GM21515 (cell line): ENCODE measurements around the gene UBTFL1.
"Not testable (repeated sequence)": the region's sequence is repeated elsewhere in the genome, so short reads cannot be mapped to it uniquely, and the experiment has no call there.

Source experiments
- ATAC-seq: cut with Tn5 transposase; IDR thresholded peaks from one replicate; pipeline ENCODE4 v1.9.1; 2021; ENCODE audit not compliant: unreplicated experiment

UBTFL1 gene, protein sequence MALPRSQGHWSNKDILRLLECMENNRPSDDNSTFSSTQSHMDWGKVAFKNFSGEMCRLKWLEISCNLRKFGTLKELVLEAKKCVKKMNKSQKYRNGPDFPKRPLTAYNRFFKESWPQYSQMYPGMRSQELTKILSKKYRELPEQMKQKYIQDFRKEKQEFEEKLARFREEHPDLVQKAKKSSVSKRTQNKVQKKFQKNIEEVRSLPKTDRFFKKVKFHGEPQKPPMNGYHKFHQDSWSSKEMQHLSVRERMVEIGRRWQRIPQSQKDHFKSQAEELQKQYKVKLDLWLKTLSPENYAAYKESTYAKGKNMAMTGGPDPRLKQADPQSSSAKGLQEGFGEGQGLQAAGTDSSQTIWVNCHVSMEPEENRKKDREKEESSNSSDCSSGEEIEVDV

DNA sequence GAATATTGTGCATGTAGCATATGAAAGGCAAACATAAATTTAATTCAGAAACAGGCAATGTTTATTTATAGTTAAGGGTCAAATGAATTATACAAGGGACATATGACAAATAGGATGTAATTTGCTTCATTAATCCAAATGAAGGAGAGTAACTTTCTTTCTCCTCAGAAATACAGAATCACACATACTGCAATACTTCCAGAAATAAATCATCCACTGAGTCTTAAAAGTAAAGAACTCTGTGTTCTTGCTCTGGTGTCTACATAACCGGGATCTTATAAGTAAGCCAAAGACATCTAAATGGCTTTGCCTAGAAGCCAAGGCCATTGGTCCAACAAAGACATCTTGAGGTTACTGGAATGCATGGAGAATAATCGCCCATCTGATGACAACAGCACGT, at the start of gene UBTFL1:
Gene UBTFL1 (plus strand): TSS at position 301 of the 400 bp plus-strand sequence. CDS start 0 bp downstream, at position 301.
- not testable (repeated sequence) for ATAC-seq

DNA sequence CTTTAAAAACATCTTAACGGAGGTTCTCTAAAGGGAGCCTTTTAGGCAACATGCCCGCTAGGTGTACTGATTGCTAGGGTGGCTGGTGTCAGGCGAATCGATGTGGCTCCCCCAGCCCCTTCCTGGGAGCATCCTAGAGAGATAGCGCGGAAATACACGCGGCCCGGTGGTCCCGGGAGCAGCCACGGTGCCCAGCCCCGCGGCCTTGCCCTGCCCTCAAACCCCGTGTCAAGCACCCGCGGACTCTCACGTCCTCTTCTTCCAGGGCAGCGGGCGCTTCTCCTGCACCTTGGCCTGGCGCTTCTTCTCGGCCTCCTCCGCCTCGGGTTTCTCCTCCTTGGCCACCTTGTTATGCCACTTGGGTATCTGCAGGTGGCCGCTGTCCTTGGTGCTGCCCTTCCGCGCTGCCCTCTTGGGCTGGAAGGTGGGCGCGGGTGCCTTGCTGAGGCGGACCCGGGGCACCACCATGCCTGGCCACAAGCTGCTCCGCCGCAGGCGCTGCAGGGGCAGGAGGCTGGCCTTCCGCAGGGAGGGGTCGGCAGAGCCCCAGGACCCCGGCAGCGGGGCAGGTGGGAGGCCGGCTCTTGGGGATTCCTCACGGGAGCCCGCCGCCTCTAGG, 34.0 kb upstream of the UBTFL1 start:
- ATAC-seq: not testable (repeated sequence)

DNA sequence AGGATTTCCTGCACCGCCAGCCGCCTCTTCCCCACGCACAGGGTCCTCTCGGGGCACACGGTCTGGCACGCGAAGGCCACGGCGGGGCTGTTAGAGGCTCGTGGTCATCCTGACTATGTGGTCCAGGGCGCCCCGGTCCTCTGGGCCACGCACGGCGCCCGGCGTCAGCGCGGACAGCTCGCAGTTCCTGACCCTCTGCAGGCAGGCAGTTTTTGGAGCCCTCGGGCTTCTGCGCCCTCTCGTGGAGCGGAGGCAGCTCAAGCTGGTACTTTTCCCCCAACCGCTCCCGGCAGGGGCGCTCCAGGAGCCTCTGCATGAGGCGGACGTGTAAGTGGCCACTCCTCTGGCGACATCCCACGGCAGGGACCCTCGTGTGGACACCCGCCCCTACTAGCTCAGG, 33.4 kb upstream of the UBTFL1 start:
- ATAC-seq: not testable (repeated sequence)

DNA sequence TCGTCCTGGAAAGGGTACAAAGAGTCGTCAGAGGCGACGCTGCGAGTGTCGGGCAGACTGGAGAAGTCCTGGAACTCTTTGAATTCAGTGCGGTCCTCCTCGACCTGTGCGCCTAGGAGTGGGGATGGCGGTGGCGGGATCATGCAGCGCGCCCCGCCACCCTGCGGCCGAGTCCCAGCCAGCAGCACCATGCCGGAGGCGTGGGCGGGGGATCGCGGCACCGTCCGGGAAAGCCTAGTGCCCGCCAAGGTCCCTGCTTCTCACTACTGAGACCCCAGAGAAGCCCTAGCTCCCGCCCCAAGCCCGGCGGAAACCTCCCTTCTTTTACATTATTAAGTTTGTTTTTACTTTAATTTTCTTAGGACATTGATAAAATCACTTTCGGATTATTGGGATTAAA, 32.2 kb upstream of the UBTFL1 start:
- not testable (repeated sequence) for ATAC-seq

DNA sequence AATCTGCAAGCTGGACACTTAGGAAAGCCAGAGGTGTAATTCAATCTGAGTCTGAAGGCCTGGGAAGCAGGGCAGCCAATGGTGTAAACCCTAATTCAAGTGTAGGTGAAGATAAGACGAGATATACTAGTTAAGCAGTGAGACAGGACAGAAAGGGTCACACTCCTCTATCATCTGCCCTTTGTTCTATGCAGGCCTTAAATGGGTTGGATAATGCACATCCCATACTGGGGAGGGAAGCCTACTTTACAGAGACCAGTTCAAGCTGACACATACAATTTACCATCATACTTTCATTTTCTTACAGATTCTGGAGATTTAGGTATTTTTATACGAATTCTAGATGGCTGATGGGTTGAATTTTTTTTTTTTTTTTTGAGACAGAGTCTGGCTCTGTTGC, 3.0 kb downstream of the UBTFL1 start:
- ATAC-seq: not testable (repeated sequence)

DNA sequence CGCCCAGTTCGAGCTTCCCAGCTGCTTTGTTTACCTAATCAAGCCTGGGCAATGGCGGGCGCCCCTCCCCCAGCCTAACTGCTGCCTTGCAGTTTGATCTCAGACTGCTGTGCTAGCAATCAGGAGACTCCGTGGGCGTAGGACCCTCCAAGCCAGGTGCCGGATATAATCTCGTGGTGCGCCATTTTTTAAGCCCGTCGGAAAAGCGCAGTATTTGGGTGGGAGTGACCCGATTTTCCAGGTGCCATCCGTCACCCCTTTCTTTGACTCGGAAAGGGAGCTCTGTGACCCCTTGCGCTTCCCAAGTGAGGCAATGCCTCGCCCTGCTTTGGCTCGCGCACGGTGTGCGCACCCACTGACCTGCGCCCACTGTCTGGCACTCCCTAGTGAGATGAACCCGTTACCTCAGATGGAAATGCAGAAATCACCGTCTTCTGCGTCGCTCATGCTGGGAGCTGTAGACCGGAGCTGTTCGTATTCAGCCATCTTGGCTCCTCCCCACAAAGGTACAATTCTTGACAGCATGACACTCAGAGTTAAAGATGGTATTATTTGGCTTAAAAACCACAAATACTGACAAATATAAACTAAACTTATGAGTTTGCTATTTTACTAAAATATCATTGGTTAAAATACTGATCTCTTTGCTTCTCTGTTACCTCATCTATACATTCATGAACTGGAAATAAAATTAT, 9.6 kb downstream of the UBTFL1 start:
- ATAC-seq: not testable (repeated sequence)

DNA sequence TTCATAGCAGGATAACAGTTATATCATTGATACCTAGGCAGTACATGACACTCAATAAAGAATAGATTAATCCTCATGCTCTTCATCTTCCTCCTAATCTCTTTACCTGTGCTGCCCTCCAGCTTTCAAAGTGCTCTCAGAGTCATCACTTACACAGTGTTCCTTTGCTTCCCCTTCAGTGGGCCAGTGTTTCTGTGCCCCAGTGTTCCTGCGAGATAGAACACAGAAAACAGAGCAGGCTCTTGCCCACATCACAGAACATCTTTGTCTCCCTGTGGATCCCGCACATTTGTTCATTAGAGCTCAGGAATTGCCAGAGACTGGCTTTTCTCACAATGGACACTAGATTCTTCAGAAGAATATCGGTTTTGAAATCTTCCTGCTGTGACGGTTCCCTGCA, 12.5 kb downstream of the UBTFL1 start:
- not testable (repeated sequence) for ATAC-seq

DNA sequence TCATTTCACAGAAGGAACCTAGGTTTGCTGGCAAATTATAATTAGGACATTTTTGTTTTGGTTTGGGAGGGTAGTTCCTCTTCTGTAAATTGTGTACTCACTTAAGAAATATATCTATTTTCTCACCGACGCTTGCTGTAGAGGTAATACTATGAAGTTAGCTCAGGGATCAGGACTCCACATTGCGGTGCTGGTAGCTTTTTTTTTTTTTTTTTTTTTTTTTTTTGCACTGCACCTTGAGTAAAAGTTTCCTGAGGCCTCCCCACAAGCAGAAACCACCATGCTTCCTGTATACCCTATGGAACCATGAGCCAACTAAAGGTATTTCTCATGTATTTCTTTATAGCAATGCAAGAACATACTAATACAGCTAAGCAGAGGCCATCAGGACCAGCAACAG, 14.7 kb downstream of the UBTFL1 start:
- ATAC-seq: no peak

DNA sequence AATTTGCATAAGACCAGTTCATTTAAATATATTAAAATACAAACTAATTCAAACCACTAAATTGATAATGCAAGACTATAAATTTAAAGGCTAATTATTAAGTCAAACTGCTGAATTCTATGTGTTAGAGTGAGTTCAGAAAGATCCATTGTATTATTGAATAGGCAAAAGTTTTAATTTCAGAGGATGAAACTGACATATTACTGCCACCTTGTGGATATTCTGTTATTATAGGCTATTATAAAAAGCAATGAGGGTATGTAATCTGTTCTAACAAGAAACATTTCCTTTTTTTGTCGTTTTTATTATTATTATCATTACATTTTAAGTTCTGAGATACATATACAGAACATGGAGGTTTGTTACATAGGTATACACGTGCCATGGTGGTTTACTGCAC, 27.8 kb downstream of the UBTFL1 start:
- ATAC-seq: no peak

DNA sequence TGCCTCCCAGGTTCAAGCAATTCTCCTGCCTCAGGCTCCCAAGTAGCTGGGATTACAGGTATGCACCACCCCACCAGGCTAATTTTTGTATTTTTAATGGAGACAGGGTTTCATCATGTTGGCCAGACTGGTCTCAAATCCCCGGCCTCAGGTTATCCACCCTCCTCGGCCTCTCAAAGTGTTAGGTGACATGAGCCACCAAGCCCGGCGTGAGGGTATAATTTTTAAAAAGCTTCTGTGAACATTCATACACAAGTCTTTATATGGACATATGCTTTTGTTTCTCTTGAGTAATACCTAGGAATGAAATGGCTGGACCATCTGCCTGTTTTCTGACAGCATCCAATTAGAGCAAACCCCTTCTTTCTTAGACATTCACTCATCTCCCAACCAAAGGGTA, 34.4 kb downstream of the UBTFL1 start:
- ATAC-seq: no peak

DNA sequence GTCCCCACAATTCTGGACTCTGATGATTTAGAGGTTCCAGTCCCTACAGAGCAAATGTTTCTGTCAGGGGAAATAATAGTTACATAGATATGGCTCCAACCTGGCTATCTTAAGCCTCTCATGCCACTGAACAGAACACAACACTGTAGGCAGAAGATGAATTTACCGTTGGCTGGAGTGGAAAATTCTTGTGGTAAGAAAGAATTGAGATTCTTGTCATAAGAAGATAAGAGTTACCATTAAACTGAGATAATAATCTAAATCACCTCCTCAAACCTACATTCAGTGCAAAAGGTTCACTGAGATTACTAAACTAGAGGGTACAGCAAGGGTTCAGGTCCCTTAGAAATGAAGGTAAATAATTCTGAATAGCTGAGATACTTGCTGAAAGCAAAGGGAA, 38.6 kb downstream of the UBTFL1 start:
- no peak for ATAC-seq

DNA sequence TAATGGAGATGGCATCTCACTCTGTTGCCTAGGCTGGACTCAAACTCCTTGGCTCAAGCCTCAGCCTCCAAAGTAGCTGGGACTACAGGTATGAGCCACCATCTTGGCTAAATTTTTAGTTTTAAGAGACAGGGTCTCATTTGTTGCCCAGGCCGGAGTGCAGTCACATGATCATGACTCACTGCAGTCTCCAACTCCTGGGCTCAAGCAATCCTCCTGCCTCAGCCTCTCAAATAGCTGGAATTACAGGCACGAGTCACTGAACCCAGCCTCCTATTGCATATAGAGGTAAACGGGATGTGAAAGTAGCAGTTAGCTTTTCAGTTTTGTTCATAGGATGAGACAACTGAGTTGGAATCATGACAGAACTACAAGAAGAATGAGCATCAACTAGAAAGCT, 39.2 kb downstream of the UBTFL1 start:
- no peak for ATAC-seq

DNA sequence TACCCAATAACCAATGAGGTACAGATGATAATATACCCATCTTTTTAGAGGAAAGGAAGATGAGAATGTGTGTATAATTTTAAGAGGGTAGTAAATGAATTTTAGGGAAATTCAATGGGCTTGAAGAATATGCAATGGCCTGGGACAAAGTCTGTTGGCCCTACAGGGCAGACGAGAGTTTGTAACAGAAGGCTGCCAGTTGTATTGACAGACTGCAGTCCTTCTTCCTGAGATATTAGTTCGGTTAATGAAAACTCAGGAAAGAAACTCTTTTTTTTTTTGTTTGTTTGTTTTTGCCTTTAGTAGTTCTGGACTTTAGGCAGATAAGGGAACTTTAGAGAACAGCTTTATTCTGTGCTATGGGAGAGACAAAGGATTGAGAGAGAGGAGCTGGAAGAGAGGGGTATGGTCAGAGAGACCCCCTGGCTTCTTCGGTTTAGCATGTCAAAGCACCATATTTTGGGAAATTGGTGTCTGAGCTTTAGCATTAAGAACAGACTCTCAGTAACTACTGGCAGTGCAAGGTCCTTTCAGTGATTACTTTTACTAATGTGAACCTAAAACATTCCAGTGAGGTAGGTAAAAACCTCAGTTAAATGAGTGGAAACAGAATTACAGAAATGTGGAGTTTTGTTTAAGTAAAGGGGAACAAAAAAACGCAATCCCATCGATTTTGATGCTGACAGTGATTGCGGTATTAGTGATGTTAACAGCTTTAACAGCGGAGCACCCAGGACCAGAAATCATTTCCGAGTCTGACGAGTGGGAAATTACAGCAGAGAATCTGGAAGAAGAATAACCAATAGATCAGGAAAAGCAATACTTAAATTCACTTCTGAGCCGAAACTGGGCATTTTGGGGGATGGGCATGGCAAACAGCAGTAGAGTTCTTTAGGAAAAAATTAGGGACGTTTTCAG, 48.1 kb downstream of the UBTFL1 start:
- no peak for ATAC-seq

DNA sequence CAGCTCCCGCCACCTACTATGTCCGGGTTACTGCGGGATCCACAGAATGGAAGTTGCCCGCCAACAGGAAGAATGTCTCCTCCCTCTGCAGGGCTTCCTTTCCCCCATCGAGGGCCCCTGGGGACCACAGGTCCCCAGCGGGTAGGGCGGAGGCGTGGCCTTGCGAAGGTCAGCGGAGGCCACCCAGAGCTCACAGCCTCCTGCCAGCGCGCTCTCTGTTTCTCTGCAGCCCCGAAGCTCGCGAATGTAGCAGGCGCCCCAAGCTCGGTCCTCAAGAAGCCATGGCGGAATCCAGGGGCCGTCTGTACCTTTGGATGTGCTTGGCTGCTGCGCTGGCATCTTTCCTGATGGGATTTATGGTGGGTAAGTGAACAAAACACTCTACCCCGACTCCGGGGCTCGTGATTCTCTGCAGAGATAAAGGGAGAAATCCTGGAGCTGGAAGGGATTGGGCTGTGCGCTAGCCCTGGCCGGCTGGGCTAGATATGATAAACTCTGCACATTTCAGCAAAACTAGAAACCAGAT, 48.8 kb downstream of the UBTFL1 start, which contains the start of gene NAALAD2:
Gene NAALAD2 (plus strand): TSS at position 186 of the 526 bp plus-strand sequence. CDS start 96 bp downstream, at position 282.
- ATAC-seq: peak; percentile 62

DNA sequence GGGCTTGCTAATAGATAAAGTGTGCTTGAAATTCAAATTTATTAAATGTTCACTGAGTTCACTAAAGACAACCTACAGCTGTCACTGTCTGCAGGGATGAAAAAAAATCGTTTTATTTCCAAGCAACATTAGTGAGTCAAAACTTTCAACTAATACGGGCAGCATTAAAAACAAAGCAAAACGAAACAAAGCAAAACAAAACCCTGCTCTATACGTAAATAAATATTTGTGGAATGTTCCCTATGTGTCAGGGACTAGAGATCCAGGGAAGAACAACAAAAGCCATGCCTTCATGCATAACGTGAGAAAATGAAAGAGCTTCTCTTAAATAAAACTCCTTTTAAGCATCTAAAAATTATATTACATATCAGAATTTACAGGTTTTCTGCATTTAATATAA, 49.3 kb downstream of the UBTFL1 start:
- no peak for ATAC-seq
